ENCODE measurements around the gene CDKL1. TPM values are rescaled to one million over a fixed set of nuclear protein-coding genes. Genes with fewer than 3 reads are reported as not detected.

Gene CDKL1
- total and polyA plus RNA-seq, 2 donors (not counting 1 experiment from before 2014, with no cell fraction given): 5.3 to 7.9 TPM

- intact Hi-C loops (cut with micrococcal nuclease): no loop called here
- Mint-ChIP-seq H3K4me3 (no peak overlapping the region), H3K27me3 (no peaks in the 10 kb centered on the region), H3K4me1 (peaks cover 12% of the 10 kb centered on the region), H3K27ac (no peak overlapping the region), H3K9me3 (ENCODE audit: insufficient read depth) (no peaks in the 10 kb centered on the region)
- DNase-seq: no peak
- Histone ChIP-seq H3K79me2 (ENCODE audit: control insufficient read depth, insufficient read depth, low read length) (peaks cover 3% of the 10 kb centered on the region), H3K9me3 (ENCODE audit: control extremely low read depth in 1 of 3, control insufficient read depth in 2 of 3, insufficient read depth in 1 of 3, low read length in 2 of 3) (no peaks in the 10 kb centered on the region), H4K20me1 (ENCODE audit: control insufficient read depth, insufficient read depth, low read length, poor library complexity, severe bottlenecking) (no peaks in the 10 kb centered on the region), H3K36me3 (replicated peaks in 1 of 2; ENCODE audit: control extremely low read depth in 1 of 2, control insufficient read depth in 1 of 2, extremely low read depth in 1 of 2, insufficient read depth in 2 of 2, low read length in 1 of 2) (peaks cover 0 to 3% of the 10 kb centered on the region in 2 experiments), H3K4me2 (replicated peaks; ENCODE audit: low read depth, low read length, poor library complexity, severe bottlenecking) (no peak overlapping the region), H2AFZ (ENCODE audit: insufficient read depth, low read depth, low read length, poor library complexity, severe bottlenecking) (no peak overlapping the region), H3K4me3 (ENCODE audit: control extremely low read depth in 1 of 5, extremely low read depth in 1 of 5, insufficient read depth in 1 of 5, low read depth in 2 of 5, low read length in 4 of 5) (no peak overlapping the region), H3K4me1 (ENCODE audit: control insufficient read depth in 2 of 2, insufficient read depth in 2 of 2, low read length in 2 of 2) (peaks cover 5 to 7% of the 10 kb centered on the region in 2 donors), H3K9ac (ENCODE audit: low read length) (no peak overlapping the region), H3K27ac (ENCODE audit: low read length in 2 of 2) (no peak overlapping the region), H3K27me3 (replicated peaks in 1 of 4; ENCODE audit: control extremely low read depth in 1 of 4, control insufficient read depth in 3 of 4, insufficient read depth in 4 of 4, low read length in 3 of 4) (no peaks in the 10 kb centered on the region)
- WGBS (ENCODE audit: insufficient coverage): 33% methylated on average over 1 of the region's 1 CpG
- no peak for ATAC-seq (ENCODE audit: low read depth)
- ChIA-PET CTCF (interaction anchor here (1.4 kb wide), 1 partner anchor 8 kb away, joined by 3 read pairs; no protein-coding TSS in a partner anchor), POLR2A (interaction anchor here (1.0 kb wide), 1 partner anchor 16 kb away, joined by 3 read pairs; no protein-coding TSS in a partner anchor)
- no peak for TF ChIP-seq EZH2 (IDR thresholded peaks at IDR 0.05; ENCODE audit: borderline replicate concordance, insufficient read depth, low read depth, low read length, poor library complexity, severe bottlenecking)
Measured at GRCh38 chr14:50347521-50347920, 49.2 kb downstream of the CDKL1 start.

- peaks cover 5 to 8% of the 10 kb centered on the region in 2 donors for H3K4me1 ChIP-seq (ENCODE audit: control insufficient read depth in 2 of 2, insufficient read depth in 2 of 2, low read length in 2 of 2)
- Mint-ChIP-seq H3K27me3 (no peaks in the 10 kb centered on the region), H3K4me3 (no peak overlapping the region), H3K9me3 (ENCODE audit: insufficient read depth) (no peaks in the 10 kb centered on the region), H3K4me1 (peaks cover 13% of the 10 kb centered on the region), H3K27ac (peak overlapping the region; percentile 53)
- no peak overlapping the region for H2AFZ ChIP-seq (ENCODE audit: insufficient read depth, low read depth, low read length, poor library complexity, severe bottlenecking)
- H3K27ac ChIP-seq (ENCODE audit: low read length in 2 of 2): no peak overlapping the region
- ChIA-PET CTCF (interaction anchor here (0.6 to 1.4 kb wide), 5 partner anchors 18 to 361 kb away, joined by 3 to 6 read pairs (median 4); no protein-coding TSS in a partner anchor), POLR2A (no interaction called here)
- H3K9ac ChIP-seq (ENCODE audit: low read length): no peak overlapping the region
- no peak overlapping the region for H3K4me3 ChIP-seq (ENCODE audit: control extremely low read depth in 1 of 5, extremely low read depth in 1 of 5, insufficient read depth in 1 of 5, low read depth in 2 of 5, low read length in 4 of 5)
- WGBS (ENCODE audit: insufficient coverage): 47% methylated on average over 2 of the region's 6 CpGs
- no peaks in the 10 kb centered on the region for H3K79me2 ChIP-seq (ENCODE audit: control insufficient read depth, insufficient read depth, low read length)
- H4K20me1 ChIP-seq (ENCODE audit: control insufficient read depth, insufficient read depth, low read length, poor library complexity, severe bottlenecking): no peaks in the 10 kb centered on the region
- TF ChIP-seq CTCF (IDR thresholded peaks at IDR 0.05) (no peak), EZH2 (IDR thresholded peaks at IDR 0.05; ENCODE audit: borderline replicate concordance, insufficient read depth, low read depth, low read length, poor library complexity, severe bottlenecking) (no peak)
- no peak for ATAC-seq (ENCODE audit: low read depth)
- H3K27me3 ChIP-seq (replicated peaks in 1 of 4; ENCODE audit: control extremely low read depth in 1 of 4, control insufficient read depth in 3 of 4, insufficient read depth in 4 of 4, low read length in 3 of 4): no peaks in the 10 kb centered on the region
- DNase-seq: no peak
- intact Hi-C loops (cut with micrococcal nuclease): no loop called here
- H3K4me2 ChIP-seq (replicated peaks; ENCODE audit: low read depth, low read length, poor library complexity, severe bottlenecking): no peak overlapping the region
- no peaks in the 10 kb centered on the region for H3K9me3 ChIP-seq (ENCODE audit: control extremely low read depth in 1 of 3, control insufficient read depth in 2 of 3, insufficient read depth in 1 of 3, low read length in 2 of 3)
- peaks cover 0 to 3% of the 10 kb centered on the region in 2 experiments for H3K36me3 ChIP-seq (replicated peaks in 1 of 2; ENCODE audit: control extremely low read depth in 1 of 2, control insufficient read depth in 1 of 2, extremely low read depth in 1 of 2, insufficient read depth in 2 of 2, low read length in 1 of 2)
Measured at GRCh38 chr14:50345846-50346422, 50.7 kb downstream of the CDKL1 start.
